Type B pancreatic cell (in vitro differentiated cells): ENCODE data around the gene SLC12A7. TPM values are rescaled to one million over a fixed set of nuclear protein-coding genes. Genes with fewer than 3 reads are reported as not detected.
A peak's percentile ranks its signal among the peaks of the same experiment; 100 is the strongest.

Experiments
- DNase-seq: peaks from one replicate; pipeline ENCODE4 v3.0.0; 2021; ENCODE audit warnings: mixed read lengths; ENCODE audit not compliant: unreplicated experiment; ENCODE audit errors: extremely low spot score
- H3K27ac Mint-ChIP-seq: 2 replicates; pipeline ENCODE4 v1.8.0; 2021; ENCODE audit warnings: mild to moderate bottlenecking, mixed read lengths
- H3K27me3 Mint-ChIP-seq: 2 replicates; pipeline ENCODE4 v1.8.0; 2021; ENCODE audit warnings: mixed read lengths
- H3K36me3 Mint-ChIP-seq: 2 replicates; pipeline ENCODE4 v1.8.0; 2021; ENCODE audit warnings: mixed read lengths
- H3K4me1 Mint-ChIP-seq: one replicate; pipeline ENCODE4 v1.8.0; 2021; ENCODE audit warnings: mixed read lengths; ENCODE audit not compliant: unreplicated experiment
- H3K4me3 Mint-ChIP-seq: 2 replicates; pipeline ENCODE4 v1.8.0; 2021; ENCODE audit warnings: mild to moderate bottlenecking, mixed read lengths
- H3K9me3 Mint-ChIP-seq: 2 replicates; pipeline ENCODE4 v1.8.0; 2021; ENCODE audit warnings: mixed read lengths
- total RNA-seq: library from RNA; stranded (reverse); gene quantifications from 2 replicates; pipeline ENCODE4 v1.2.1, GENCODE V29; 2021; ENCODE audit warnings: low replicate concordance
- TF ChIP-seq, protein P1 (sequence below): fragments of 200-600 bp; sonication (generic); conservative IDR thresholded peaks from 2 replicates; pipeline ENCODE4 v1.5.0; 2021; ENCODE audit warnings: antibody characterized with exemption, mild to moderate bottlenecking

The SLC12A7 gene
- total RNA-seq, 1 donor from 2014 or later = 57.6 TPM

DNA sequence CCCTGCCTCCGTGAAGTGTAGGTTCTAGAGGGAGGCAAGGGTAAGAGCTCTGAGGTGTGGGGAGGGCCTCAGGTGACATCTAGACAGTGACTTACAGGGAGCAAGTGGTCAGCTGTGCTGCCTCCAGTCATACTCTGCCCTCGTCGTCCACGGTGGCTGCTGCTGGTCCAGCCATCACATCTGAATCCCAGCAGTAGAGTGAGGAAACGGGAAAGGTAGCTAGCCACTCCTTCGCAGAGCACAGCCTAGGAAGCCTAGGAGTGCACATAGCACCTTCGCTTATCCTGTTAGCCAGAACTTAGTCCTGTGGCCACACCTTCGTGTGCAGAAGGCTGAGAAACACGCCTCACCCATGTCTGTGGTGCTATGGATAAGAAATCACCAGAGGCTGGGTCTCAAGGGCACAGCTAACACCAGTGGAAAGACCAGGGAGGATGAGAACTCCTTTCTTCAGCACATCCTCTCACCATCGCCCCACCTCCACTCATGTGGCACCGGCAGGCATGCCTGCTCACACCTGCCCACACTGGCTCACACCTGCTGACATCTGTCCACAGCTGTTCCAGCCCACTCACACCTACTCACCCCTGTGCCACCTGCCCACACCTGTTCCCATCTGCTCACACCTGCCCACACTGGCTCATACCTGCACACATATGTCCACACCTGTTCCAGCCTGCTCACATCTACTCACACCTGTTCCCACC lies 45.0 kb upstream of the SLC12A7 start:
- Mint-ChIP-seq H3K4me1 (peaks cover 9% of the 10 kb centered on the region), H3K9me3 (no peaks in the 10 kb centered on the region), H3K4me3 (peak overlapping the region; percentile 70), H3K36me3 (no peaks in the 10 kb centered on the region), H3K27ac (no peak overlapping the region), H3K27me3 (peaks cover 55% of the 10 kb centered on the region)
- TF ChIP-seq, protein P1, sequence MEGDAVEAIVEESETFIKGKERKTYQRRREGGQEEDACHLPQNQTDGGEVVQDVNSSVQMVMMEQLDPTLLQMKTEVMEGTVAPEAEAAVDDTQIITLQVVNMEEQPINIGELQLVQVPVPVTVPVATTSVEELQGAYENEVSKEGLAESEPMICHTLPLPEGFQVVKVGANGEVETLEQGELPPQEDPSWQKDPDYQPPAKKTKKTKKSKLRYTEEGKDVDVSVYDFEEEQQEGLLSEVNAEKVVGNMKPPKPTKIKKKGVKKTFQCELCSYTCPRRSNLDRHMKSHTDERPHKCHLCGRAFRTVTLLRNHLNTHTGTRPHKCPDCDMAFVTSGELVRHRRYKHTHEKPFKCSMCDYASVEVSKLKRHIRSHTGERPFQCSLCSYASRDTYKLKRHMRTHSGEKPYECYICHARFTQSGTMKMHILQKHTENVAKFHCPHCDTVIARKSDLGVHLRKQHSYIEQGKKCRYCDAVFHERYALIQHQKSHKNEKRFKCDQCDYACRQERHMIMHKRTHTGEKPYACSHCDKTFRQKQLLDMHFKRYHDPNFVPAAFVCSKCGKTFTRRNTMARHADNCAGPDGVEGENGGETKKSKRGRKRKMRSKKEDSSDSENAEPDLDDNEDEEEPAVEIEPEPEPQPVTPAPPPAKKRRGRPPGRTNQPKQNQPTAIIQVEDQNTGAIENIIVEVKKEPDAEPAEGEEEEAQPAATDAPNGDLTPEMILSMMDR = no peak
- DNase-seq = no peak

GRCh38 chr5:1156033-1156753 lies 44.3 kb upstream of the SLC12A7 start:
- Mint-ChIP-seq H3K27me3 (peaks cover 56% of the 10 kb centered on the region), H3K9me3 (no peaks in the 10 kb centered on the region), H3K4me3 (no peak overlapping the region), H3K4me1 (peaks cover 9% of the 10 kb centered on the region), H3K36me3 (no peaks in the 10 kb centered on the region), H3K27ac (no peak overlapping the region)
- DNase-seq = no peak
- TF ChIP-seq, protein P1 = no peak

- Mint-ChIP-seq H3K9me3 (no peaks in the 10 kb centered on the region), H3K27ac (no peak overlapping the region), H3K27me3 (peaks cover 60% of the 10 kb centered on the region), H3K4me1 (peaks cover 10% of the 10 kb centered on the region), H3K4me3 (no peak overlapping the region), H3K36me3 (no peaks in the 10 kb centered on the region)
- DNase-seq = no peak
- TF ChIP-seq, protein P1 = no peak
Measured at GRCh38 chr5:1155191-1156032, 43.5 kb upstream of the SLC12A7 start.

GRCh38 chr5:1153428-1153827 lies 41.6 kb upstream of the SLC12A7 start:
- H3K4me1 Mint-ChIP-seq = peaks cover 7% of the 10 kb centered on the region
- TF ChIP-seq, protein P1 = no peak
- no peak overlapping the region for H3K4me3 Mint-ChIP-seq
- H3K27ac Mint-ChIP-seq = no peak overlapping the region
- DNase-seq = no peak
- H3K27me3 Mint-ChIP-seq = peaks cover 49% of the 10 kb centered on the region
- H3K36me3 Mint-ChIP-seq = no peaks in the 10 kb centered on the region
- no peaks in the 10 kb centered on the region for H3K9me3 Mint-ChIP-seq

- peaks cover 43% of the 10 kb centered on the region for H3K27me3 Mint-ChIP-seq
- no peak overlapping the region for H3K4me3 Mint-ChIP-seq
- H3K36me3 Mint-ChIP-seq = no peaks in the 10 kb centered on the region
- no peaks in the 10 kb centered on the region for H3K9me3 Mint-ChIP-seq
- no peak overlapping the region for H3K27ac Mint-ChIP-seq
- TF ChIP-seq, protein P1 = no peak
- peaks cover 7% of the 10 kb centered on the region for H3K4me1 Mint-ChIP-seq
- no peak for DNase-seq
Measured at GRCh38 chr5:1152771-1153282, 41.0 kb upstream of the SLC12A7 start.
